GM18511 (cell line): ENCODE measurements around the gene MANF.

ENCODE experiments used
- ATAC-seq: cut with Tn5 transposase; IDR thresholded peaks from one replicate; pipeline ENCODE4 v1.9.1; 2021; ENCODE audit warnings: mild to moderate bottlenecking, moderate library complexity; ENCODE audit not compliant: unreplicated experiment

Gene MANF

DNA sequence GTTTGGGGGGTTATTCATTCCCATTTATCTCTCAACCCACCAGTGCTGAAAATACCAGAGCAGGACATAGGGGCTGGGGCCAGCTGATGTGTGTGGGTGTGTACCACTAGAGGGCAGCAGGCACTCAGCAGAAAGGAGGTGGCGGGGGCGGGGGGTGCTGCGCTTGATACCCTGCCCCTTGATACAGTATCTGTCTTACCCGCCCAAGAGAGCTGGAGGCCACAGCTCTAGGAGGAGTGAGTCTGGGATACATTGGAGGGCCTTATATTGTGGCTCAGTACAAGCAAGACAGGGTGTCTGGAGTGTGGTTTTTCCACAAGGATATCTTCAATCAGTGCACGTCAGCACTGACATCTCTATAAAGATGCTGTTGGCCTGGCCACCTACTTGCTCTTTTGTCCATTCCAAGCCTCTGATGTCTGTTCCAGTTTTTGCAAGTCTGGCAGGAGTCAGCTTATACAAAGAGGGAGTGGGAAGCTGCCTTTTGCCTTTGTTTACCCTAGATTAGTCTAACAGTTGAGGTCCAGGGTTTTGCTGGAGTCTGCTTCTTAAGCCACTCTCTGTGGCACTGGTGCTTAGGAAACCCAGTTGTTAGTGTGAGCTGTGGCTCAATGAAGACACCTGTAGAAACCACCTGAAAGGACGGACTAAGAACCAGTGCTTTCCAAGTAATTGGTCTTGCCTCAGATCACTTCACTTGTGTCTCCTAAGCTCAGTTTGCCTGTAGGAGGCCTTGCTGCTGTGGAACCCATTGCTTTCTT is 4.5 kb downstream of the MANF start:
- ATAC-seq = no peak

DNA sequence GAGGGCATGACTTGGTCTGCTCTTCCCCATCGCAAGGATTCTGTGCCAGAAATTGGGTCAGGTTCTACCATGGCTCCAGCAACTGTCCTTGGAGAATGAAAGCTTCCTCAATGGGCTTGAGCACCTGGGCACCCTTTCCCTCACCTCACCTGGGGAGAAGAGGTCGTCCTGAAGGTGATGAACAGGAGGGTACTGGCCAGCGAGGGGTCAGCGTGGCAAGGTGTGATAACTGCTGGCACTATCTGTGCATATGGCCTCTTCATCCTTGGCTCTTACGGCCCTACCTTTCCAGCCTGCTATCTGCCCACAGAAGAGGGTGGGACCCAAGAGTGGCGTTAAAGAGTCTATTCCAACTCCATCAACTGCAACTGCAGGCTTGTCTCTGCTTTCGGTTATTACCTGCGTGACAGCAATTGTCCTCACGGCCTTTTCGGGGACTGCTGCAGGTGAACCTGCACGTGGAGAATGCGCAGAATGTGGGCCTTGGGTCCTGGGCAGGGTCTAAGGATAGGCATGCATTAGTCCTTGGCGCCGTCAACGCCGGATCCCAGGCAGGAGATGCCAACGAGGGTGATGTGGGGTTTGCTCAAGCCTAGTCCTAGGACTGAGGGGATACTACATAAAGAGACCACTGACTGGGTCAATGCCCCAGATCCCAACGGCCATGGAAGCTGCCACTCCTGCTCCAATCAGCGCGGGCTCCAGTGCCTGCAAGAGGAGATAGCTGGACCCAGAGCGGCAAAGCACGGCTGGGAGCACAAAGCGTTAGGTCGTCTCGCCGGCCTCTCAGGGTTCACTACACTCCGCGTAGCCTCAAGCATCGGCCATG is 5.4 kb downstream of the MANF start:
- peak; percentile 8 for ATAC-seq

DNA sequence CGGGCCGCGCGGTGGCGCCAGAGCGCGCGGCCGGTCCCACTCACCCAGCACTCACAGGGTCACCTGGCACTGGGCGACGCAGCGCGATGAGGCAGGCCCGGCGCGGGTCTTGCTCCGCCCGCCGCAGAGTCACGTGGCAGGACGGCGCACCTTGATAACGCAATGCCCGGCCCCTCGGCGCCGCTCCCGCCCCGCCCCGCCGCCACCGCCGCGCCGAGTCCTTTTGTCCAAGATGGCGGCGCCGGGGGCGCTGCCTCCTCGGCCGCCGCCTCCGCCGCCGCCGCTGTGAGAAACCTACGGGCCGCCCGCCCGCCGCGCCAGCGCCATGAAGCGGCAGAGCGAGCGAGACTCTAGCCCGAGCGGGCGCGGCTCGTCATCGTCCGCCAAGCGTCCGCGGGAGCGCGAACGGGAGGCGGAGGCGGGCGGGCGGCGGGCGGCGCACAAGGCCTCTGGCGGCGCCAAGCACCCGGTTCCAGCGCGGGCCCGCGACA is 6.0 kb downstream of the MANF start, which contains the start of gene RBM15B:
Gene RBM15B, plus strand, starts transcription at position 211 of the 491 bp plus-strand sequence. Its CDS starts 115 bp downstream, at position 326.
- peak; percentile 95 for ATAC-seq

DNA sequence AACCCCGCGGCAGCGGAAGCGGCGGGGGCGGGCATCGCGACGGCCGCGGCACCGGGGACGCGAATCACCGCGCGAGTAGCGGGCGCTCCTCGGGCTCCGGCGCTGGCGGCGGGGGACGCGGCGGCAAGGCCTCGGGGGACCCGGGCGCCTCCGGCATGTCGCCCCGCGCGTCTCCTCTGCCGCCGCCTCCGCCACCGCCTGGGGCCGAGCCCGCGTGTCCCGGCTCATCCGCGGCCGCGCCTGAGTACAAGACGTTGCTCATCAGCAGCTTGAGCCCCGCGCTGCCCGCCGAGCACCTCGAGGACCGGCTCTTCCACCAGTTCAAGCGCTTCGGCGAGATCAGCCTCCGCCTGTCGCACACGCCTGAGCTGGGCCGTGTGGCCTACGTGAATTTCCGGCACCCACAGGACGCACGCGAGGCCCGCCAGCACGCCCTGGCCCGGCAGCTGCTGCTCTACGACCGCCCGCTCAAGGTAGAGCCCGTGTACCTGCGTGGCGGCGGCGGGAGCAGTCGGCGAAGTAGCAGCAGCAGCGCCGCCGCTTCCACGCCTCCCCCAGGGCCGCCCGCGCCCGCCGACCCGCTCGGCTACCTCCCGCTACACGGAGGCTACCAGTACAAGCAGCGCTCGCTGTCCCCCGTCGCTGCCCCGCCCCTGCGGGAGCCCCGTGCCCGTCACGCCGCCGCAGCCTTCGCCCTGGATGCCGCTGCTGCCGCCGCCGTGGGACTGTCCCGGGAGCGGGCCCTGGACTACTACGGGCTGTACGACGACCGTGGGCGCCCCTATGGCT is 6.7 kb downstream of the MANF start:
- peak; percentile 17 for ATAC-seq

DNA sequence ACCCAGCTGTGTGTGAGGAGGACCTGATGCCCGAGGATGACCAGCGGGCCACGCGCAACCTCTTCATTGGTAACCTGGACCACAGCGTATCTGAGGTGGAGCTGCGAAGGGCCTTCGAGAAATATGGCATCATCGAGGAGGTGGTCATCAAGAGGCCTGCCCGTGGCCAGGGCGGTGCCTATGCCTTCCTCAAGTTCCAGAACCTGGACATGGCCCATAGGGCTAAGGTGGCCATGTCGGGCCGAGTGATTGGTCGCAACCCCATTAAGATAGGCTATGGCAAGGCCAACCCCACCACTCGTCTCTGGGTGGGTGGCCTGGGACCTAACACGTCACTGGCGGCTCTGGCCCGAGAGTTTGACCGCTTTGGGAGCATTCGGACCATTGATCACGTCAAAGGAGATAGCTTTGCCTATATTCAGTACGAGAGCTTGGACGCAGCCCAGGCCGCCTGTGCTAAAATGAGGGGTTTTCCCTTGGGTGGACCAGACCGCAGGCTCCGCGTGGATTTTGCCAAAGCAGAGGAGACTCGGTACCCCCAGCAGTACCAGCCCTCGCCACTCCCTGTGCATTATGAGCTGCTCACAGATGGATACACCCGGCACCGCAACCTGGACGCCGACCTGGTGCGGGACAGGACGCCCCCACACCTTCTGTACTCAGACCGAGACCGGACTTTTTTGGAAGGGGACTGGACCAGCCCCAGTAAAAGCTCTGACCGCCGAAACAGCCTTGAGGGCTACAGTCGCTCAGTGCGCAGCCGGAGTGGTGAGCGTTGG is 7.5 kb downstream of the MANF start:
- no peak for ATAC-seq

DNA sequence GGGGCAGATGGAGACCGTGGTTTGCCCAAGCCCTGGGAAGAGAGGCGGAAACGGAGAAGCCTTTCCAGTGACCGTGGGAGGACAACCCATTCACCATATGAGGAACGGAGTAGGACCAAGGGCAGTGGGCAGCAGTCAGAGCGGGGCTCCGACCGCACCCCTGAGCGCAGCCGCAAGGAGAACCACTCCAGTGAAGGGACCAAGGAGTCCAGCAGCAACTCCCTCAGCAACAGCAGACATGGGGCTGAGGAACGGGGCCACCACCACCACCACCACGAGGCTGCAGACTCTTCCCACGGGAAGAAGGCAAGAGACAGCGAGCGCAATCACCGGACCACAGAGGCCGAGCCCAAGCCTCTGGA is 8.0 kb downstream of the MANF start:
- no peak for ATAC-seq

DNA sequence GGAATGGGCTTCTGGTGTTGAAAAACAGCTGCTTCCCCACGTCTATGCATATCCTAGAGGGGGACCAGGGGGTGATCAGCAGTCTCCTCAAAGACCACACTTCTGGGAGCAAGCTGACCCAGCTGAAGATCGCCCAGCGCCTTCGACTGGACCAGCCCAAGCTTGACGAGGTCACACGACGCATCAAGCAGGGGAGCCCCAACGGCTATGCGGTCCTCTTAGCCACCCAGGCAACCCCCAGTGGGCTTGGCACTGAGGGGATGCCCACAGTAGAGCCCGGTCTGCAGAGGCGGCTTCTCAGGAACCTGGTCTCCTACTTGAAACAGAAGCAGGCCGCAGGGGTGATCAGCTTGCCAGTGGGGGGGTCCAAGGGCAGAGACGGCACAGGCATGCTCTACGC is 8.5 kb downstream of the MANF start:
- no peak for ATAC-seq

DNA sequence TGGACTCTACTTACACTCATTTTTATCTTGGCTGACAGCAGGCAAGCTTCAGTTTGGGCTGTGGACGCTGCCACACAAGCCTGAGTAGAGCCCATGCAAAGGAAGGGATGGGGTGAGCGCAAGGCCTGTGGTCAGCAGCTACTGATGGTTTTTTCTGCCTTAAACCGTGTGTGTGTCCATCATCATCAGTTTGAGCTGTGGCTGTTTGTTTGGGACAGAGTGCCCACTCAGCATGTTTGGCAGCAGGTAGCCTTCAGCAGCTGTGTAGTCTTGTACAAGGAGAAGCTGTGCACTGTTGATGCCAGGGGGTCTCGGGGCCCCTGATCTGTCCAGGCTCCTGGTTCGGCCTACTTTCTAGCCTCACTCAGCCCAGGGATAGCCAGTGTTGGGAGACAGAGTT is 9.4 kb downstream of the MANF start:
- ATAC-seq = no peak

DNA sequence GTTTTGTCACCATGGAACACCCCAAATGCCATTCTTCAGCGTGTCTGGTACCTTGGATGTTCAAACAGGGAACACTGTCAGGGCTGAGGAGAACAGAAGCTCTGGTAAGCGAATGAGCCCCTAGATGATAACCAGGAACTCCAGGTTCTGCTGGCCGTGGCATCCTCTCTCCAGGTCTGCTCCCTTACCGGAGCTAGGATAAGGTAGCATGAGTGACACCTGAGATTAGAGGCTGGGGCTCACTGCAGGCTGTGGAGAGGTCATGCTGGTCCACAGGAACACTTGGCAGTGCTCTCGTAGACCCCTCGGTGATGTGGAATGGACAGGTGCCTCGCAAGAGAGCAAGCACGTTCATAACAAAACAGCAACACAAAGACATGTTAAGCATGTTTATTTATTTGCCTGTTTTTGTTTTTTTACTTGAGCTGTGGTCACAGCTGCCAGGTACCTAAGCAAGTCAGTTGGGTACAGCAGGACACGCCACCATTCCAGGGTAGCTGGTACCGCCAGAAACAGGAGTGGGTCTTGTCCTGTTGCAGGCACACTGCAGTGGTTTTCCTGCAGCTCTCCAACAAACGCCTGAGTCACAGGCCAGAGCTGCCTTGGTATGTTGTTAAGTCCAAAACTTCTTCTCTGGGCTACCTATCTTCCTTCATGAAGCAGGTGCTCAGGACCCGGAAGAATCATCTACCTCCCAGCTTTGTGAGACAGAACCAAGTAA is 10.6 kb downstream of the MANF start:
- no peak for ATAC-seq

DNA sequence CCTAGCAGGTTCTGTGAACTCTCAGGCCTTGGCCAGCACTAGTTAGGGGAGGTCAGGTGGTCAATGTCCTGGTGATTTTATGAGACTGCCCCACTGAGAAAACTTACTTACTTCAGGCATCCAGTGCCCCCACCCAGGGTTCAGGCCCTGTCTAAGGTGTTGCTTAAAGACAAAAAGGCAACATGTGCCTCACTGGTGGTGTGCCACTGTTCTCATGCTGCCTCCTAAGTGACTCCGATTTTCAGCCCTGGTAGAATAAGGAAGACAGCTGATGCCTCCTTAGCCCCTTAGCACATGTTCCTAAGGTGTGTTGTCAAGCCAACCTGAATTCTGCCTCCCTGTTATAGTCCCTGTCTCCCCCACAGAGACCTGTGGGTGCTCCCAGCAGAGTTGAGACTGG is 11.3 kb downstream of the MANF start:
- no peak for ATAC-seq

DNA sequence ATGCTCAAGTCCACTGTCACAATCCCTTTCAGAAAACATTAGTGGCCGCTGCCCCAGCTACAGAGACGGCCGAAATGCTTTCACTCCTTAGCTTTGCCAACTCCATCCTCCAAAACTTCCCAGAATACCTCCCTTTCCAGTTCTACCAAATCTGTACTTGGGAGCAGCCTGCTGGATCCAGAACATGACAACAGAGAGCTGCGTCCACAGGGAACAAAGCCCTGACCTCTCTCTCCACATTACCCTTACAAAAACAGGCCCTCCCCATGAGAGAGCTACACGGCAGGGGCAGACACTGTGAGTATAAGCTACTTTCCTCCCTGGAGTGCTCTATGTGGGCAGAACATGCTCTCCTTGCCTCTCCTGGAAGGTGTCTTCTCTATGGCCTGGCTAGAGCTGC is 12.3 kb downstream of the MANF start:
- no peak for ATAC-seq

DNA sequence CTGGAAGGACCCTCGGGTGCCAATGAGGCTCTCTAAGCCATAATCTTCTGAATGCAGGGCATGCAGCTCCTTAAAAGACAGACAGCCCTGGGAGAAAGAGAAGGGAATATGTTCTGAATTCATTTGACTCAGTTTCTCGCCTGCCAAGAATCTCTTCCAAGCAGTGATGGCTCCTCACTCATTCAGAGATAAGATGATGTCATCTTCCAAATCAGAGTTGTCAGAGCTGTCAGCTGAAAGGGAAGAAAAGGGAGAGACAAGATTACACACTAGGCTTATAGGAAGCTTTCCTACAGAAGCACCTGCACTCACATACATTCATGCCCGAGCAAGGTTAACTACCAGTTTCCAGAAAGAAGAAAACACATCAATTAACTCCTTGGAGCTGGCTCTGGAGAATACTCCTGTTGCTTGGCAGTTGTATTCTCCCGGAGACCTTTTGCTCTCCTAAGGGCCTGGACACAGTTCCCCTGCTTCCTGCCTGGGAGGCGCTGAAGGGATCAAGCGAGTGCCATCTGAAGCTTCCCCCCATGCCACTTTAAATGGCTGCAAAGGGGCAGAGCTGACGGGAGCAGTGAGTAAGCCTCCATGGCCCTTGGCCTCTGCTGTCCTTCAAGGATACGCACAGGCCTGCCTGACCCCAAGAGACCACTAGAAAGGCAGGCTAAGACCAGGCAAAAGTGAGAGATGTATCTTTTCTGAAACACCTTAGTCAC is 13.7 kb downstream of the MANF start:
- ATAC-seq = no peak

DNA sequence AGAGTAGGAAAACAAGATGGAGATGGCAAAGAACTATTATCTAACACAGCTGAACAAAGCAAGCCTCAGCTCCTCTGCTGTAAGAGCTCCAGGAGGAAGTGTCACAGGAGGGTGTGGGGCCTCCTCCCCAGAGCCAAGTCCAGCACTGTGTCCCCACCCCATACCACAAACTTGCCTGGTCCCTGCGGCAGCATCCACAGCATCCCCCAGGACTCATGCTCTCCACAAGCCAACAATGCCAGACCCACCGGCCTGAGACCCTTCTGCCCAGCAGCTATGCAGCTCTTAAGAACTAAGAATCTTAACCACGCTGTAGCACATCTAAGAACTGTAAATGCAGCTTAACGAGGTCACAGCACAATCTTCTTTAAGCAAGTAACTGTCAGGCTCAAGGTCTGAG is 15.1 kb downstream of the MANF start:
- ATAC-seq = no peak

DNA sequence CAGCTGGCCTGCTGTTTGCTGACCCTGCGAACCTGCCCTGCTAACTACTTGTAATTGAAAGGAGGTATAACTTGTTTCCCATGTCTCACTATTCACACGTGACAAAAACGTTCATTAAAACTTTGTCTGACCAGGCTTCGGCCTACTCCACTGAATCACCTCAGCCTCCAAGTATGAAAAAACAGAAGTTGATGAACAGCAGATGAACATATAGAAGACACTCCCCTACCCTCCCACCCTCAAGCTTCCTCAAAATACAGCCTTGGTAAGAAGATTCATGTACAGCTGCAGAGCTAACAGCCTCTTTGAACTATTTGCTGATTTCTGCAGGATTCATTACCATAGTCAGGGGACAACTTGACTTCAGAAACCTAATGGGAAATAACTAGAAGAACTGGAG is 16.6 kb downstream of the MANF start:
- ATAC-seq = no peak

DNA sequence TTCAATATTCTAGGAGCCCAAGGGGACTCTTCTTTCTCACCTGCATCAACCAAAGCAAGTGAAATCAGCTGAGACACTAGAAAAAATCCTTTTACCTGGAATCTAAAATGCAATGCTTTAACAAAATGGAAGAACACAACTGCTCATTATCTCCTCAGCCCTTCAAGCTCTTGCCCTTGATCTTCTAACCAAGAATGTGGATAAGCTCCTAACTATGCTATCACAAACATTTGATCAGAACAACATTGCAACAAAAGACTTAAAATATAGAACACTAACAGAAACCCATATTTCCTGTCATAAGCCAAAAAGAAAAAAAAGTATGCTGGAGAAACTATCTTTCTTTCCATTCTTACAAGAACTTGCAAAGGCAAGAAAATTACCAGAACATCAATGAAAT is 18.6 kb downstream of the MANF start:
- ATAC-seq = no peak

DNA sequence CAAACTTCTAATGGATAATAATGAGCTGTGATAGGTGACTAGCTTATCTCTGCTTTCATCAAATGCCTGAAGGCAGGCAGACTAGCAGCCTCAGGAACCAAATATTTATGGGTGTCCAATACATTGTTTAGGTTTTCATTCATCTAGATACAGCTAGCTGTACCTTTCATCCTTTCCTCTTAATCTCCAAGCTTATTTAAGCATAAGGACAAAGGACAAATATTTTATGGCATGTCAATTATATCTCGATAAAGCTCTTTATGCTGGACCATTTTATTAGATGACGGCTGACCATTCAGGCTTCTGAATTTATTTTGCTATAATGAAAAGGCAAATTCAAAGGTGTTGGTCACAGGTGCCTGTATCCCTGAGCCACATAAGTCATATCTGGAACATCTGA is 22.9 kb downstream of the MANF start:
- no peak for ATAC-seq

DNA sequence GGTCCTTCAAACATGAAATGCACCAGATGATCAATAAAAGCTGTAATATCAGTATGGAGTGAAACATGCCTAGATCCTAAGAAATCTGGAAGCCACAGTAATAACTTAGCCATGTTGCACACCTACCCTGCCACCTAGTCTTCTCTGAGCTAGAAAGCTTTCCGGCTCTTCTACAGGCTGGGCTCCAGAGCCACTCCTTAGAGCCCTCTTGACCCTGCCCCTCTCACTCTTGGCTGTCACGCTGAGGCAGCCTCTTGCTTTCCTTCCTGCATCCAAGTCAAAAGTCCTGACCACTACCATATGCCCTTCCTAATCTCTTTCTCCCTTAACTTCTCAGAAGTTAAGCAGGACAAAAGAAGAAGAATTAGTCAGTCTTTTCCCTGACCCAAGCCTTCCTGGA is 23.7 kb downstream of the MANF start:
- no peak for ATAC-seq

DNA sequence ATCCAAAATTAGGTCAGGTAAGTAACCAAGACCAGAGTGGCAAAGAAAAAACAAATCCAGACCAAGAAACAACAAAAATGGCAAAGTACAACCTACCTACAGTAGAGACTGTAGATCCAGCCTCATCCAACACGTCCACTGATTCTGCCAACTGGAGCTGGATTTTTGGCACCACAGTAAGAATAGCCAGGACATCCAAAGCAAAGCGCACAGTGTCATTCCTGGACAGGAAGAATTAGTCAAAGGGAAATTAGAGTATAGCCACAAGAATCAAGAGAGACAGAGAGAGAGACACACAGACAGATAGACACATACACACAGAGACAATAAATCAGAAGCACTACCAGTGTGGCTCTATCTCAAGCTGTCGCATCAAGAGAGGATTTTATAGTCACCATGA is 37.1 kb downstream of the MANF start:
- no peak for ATAC-seq

DNA sequence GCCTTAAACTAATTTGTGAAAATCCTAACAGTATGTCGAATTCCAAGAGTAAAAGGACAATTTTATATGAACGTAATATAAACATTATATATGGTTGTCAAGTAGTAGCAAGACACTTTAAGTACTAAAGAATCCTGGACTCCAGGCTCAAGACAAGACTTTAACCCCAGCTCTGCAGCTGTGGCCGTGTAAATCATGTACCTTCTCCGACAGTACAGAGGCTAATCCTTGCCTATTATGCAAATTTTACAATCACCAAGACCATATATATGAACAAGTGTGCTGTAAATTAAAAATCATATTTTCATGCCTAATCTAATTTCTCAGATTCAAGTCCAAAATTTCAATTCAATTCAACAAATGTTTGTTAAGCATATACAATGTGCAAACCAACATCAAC is 41.8 kb downstream of the MANF start:
- ATAC-seq = no peak
